ENCODE results near the gene TMEM98. TPM values are rescaled to one million over a fixed set of nuclear protein-coding genes. Genes with fewer than 3 reads are reported as not detected.

Gene TMEM98
- polyA plus RNA-seq, 2 of the 4 experiments (the other 2 are of a cell fraction): 46.6 to 61.0 TPM

GRCh38 chr17:32936186-32936893 lies 8.4 kb downstream of the TMEM98 start (continued):
- TF ChIP-seq FOSL2 (IDR thresholded peaks at IDR 0.05) (no peak), FOSL2 (CRISPR knock-in tag; IDR thresholded peaks at IDR 0.05) (no peak)

- WGBS (ENCODE audit: missing lambda C conversion rate): 32% methylated on average over 11 of the region's 14 CpGs
- CTCF ChIA-PET: interaction anchor here (0.7 to 5.2 kb wide), 30 partner anchors 8 to 473 kb away, joined by 3 to 34 read pairs (median 4); partner anchors contain the start of gene TMEM98
- no peak overlapping the region for H3K4me3 ChIP-seq
- FAIRE-seq: no peak
- no peaks in the 10 kb centered on the region for H3K4me1 ChIP-seq
- H3K9me3 ChIP-seq: no peaks in the 10 kb centered on the region
- TF ChIP-seq HOXA7 (CRISPR knock-in tag; IDR thresholded peaks at IDR 0.05) (no peak), KDM5A (IDR thresholded peaks at IDR 0.05) (no peak), SMC3 (IDR thresholded peaks at IDR 0.05) (peak; percentile 59), CTCF (IDR thresholded peaks at IDR 0.05) (peak; percentile 85), RAD21 (conservative IDR thresholded peaks at IDR 0.05 in 1 of 2, IDR thresholded peaks at IDR 0.05 in 1 of 2) (peak; percentile 52 to 54), HES2 (IDR thresholded peaks at IDR 0.05) (no peak)
- peak; percentile 69 to 78 for DNase-seq (ENCODE audit: low read depth in 1 of 2, low spot score in 1 of 2)
- H3K4me2 ChIP-seq: no peak overlapping the region
- no peak overlapping the region for H3K27ac ChIP-seq
- ATAC-seq: peak; percentile 79 to 95
- POLR2A ChIA-PET: no interaction called here
Observed at GRCh38 chr17:32936894-32937500, 9.0 kb downstream of the TMEM98 start.

- 83% methylated on average over 10 of the region's 10 CpGs for WGBS (ENCODE audit: missing lambda C conversion rate)
- POLR2A ChIA-PET: no interaction called here
Observed at GRCh38 chr17:32940706-32941390, 12.9 kb downstream of the TMEM98 start.

More at GRCh38 chr17:32940706-32941390, 12.9 kb downstream of the TMEM98 start:
- H3K4me3 ChIP-seq: no peak overlapping the region
- H3K4me1 ChIP-seq: no peaks in the 10 kb centered on the region
- FAIRE-seq (no peak), DNase-seq (ENCODE audit: low read depth in 1 of 2, low spot score in 1 of 2) (no peak), ATAC-seq (no peak)
- H3K27ac ChIP-seq: no peak overlapping the region
- TF ChIP-seq E2F6 (IDR thresholded peaks at IDR 0.05; ENCODE audit: borderline replicate concordance, low read depth) (no peak), HOXB5 (CRISPR knock-in tag; IDR thresholded peaks at IDR 0.05) (no peak), RARB (CRISPR knock-in tag; IDR thresholded peaks at IDR 0.05) (no peak), HOXA7 (CRISPR knock-in tag; IDR thresholded peaks at IDR 0.05) (no peak), CBX2 (IDR thresholded peaks at IDR 0.05; ENCODE audit: borderline replicate concordance, low read depth) (no peak), RNF2 (IDR thresholded peaks at IDR 0.05; ENCODE audit: borderline replicate concordance, low read depth) (no peak), FOXS1 (CRISPR knock-in tag; IDR thresholded peaks at IDR 0.05) (no peak), MAFK (IDR thresholded peaks at IDR 0.05; ENCODE audit: partially characterized antibody) (no peak), POLR2AphosphoS2 (conservative IDR thresholded peaks at IDR 0.05; ENCODE audit: low read length) (no peak), CBX8 (IDR thresholded peaks at IDR 0.05) (no peak), RAD21 (conservative IDR thresholded peaks at IDR 0.05 in 1 of 2, IDR thresholded peaks at IDR 0.05 in 1 of 2) (no peak), CHD4 (IDR thresholded peaks at IDR 0.05; ENCODE audit: borderline replicate concordance) (no peak), ELK1 (IDR thresholded peaks at IDR 0.05; ENCODE audit: low read depth, low read length) (no peak), FOSB (CRISPR knock-in tag; IDR thresholded peaks at IDR 0.05) (no peak), ZNF302 (CRISPR knock-in tag; IDR thresholded peaks at IDR 0.05) (no peak)
- no peak overlapping the region for H3K4me2 ChIP-seq
- CTCF ChIA-PET: interaction anchor here (1.0 to 5.2 kb wide), 9 partner anchors 10 to 749 kb away, joined by 3 to 20 read pairs (median 5); partner anchors contain the start of genes MYO1D and TMEM98
- H3K9me3 ChIP-seq: no peaks in the 10 kb centered on the region

Data from A549 (cell line).